ENCODE results near the gene MUTYH. TPM values are rescaled to one million over a fixed set of nuclear protein-coding genes. Genes with fewer than 3 reads are reported as not detected.

The MUTYH gene
- total RNA-seq, 1 experiment from 2014 or later: 124 TPM

DNA sequence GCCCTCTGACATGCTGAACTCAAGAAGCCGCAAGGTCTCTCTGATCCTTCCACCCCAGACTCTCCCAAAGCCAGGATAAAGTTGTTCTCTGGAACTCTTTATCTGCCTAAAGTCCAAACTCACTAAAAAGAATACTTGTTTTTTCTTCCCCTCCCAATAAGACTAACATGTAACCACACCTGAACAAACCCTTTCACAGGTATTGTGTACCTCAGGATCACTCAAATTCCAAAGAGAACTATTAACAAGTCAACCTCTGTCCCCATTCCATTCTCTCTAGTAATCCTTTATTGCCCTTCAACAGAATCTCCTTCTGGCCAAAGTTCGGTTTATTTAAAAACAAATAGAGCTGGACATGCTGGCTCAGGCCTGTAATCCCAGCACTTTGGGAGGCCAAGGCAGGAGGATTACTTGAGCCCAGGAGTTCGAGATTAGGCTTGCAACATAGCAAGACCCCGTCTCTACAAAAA lies 4.3 kb downstream of the MUTYH start:
- Histone ChIP-seq H3K4me3 (ENCODE audit: insufficient read depth, low read depth, low read length) (no peak overlapping the region), H3K36me3 (replicated peaks; ENCODE audit: control insufficient read depth, insufficient read depth, low read length) (peaks cover 14% of the 10 kb centered on the region), H3K27me3 (ENCODE audit: control insufficient read depth, insufficient read depth, low read length) (no peaks in the 10 kb centered on the region)
- peak; percentile 7 for DNase-seq

DNA sequence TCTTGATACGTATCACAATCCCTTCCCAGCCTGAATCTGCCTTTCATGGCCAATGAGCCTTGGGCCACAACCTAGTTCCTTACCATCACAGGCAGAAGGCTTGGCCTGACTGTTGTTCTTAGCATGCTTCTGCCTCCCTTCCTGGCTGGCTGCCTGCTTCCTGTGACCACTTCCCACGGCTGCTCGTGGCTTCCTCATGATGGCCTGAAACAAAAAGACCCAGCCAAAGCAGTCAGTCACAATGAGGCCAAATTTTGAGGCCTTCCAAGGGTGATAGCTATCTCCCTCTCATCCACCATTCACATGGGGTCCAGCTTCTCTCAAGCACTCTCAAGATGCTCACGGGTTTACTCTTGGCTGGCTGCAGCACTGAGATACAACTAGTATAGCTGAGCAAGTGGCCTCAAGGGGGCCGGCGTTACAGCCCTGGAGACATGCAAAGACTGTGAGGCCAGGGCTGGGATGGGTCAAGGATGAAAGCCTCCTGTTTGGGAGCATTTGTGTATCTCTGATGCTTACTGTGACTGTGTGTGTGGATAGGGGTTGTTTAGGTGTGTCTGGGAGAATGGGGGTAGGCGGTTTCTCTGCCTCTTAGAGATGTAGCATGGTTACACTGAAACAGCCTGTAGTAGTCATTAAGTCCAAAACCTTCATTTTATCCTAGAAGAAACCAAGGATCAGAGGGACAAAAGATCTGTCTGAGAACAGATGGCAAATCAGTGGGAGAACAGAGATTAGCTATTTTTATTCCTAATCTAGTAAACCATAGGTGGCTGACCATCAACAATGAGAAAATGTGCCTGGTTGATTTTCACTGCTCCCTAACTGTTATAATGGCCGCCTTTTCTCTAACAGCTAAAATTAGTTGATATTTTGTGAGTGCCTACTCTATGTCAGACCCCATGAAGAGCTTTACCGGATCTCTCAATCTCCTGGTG lies 5.7 kb downstream of the MUTYH start:
- Histone ChIP-seq H3K27me3 (ENCODE audit: control insufficient read depth, insufficient read depth, low read length) (no peaks in the 10 kb centered on the region), H3K4me3 (ENCODE audit: insufficient read depth, low read depth, low read length) (no peak overlapping the region), H3K36me3 (replicated peaks; ENCODE audit: control insufficient read depth, insufficient read depth, low read length) (peaks cover 14% of the 10 kb centered on the region)
- peak; percentile 59 for DNase-seq

DNA sequence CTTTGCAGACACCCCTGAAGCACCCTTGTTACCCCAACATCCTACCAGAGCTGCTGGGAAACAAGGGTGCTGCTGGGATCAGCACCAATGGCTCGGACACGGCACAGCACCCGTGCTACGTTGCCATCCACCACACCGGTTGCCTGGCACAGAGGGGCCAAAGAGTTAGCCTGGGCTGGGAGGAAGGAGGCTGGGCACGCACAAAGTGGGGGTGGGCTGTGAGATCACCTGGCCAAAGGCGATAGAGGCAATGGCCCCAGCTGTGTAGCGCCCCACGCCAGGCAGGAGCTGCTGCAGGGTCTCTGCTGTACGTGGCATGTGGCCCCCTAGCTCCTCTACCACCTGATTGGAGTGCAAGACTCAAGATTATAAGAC lies 7.9 kb downstream of the MUTYH start:
- Histone ChIP-seq H3K36me3 (replicated peaks; ENCODE audit: control insufficient read depth, insufficient read depth, low read length) (peaks cover 11% of the 10 kb centered on the region), H3K4me3 (ENCODE audit: insufficient read depth, low read depth, low read length) (no peak overlapping the region), H3K27me3 (ENCODE audit: control insufficient read depth, insufficient read depth, low read length) (no peaks in the 10 kb centered on the region)
- DNase-seq: peak; percentile 11

DNA sequence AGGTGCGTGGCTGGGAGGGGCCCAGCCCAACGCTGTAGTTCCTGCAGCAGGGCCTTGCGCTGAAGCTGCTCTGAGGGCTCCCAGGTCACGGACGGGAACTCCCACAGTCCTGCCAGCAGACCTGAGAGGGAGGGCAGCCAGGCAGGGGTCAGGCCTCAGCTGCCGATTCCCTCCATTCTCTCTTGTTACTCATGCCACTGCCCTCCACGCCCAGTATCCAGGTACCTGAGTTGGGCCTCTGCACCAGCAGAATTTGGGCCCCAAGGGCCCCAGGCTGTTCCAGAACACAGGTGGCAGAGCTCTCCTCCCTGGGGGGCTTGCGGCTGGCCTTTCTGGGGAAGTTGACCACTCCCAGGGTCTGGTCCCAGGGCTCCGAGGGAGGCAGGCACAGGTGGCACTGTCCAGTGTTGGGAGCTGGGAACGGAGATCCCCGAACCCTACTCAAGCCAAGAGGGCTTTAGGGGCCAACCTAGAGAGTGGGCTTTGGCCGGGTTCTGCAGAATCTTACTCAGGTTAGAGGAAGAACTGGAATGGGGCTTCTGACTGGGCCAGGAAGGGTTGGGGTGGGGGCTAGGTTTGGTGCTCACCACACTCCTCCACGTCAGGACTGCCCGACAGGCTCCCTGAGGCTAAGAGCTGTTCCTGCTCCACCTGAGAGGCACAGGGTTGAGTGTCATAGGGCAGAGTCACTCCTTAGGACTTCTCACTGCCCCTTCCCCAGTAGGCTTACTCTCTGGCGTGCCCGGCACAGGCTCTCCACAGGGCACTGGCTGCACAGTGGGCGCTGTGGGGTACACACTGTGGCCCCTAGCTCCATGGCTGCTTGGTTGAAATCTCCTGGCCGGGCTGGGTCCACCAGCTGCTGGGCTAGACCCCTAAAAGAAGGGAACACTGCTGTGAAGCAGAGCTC lies 8.5 kb downstream of the MUTYH start:
- DNase-seq: peak; percentile 32
- Histone ChIP-seq H3K4me3 (ENCODE audit: insufficient read depth, low read depth, low read length) (no peak overlapping the region), H3K27me3 (ENCODE audit: control insufficient read depth, insufficient read depth, low read length) (no peaks in the 10 kb centered on the region), H3K36me3 (replicated peaks; ENCODE audit: control insufficient read depth, insufficient read depth, low read length) (peaks cover 11% of the 10 kb centered on the region)

DNA sequence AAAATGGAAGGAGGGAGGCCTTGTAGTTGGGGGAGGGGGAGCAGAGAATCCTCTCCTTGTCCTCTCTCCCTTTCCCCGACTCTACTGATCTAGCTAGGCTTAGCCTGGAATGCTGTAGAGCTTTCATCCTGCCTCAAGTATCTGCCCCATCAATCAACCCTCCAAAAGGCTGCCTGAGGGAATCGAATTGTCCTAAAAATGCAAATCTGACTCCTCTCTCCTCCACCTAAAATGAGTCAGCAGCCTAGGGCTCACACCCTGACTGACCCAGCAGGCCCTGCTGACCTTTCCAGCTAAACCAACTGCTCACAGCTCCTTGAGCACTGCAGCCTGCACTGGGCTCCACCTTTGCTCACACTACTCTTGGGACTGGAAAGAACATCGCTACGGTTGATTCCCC lies 10.8 kb downstream of the MUTYH start:
- Histone ChIP-seq H3K27me3 (ENCODE audit: control insufficient read depth, insufficient read depth, low read length) (no peaks in the 10 kb centered on the region), H3K4me3 (ENCODE audit: insufficient read depth, low read depth, low read length) (no peak overlapping the region; the same call in 1 of the 2 replicates), H3K36me3 (replicated peaks; ENCODE audit: control insufficient read depth, insufficient read depth, low read length) (peaks cover 11% of the 10 kb centered on the region)
- peak; percentile 65 for DNase-seq

DNA sequence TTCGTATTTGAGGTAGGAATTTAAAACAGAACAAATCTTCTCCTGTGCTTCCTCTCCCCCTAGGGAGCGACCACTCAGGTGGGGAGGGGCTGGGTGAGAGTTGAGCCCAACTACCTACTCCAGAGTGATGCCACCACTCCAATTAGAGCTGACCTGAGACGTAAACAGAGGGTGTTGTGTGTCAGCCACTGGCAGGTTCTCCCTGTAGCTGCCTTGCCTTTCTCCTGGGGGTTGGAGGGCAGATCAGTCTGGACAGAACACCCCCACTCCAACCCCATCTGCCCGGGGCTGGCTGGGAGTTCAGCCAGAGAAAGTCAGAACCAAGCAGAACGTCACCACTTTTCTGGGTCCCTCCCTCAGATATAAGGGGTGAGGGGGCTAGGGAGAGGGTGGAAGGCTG lies 11.6 kb downstream of the MUTYH start:
- H3K4me3 ChIP-seq (ENCODE audit: insufficient read depth, low read depth, low read length): peak overlapping the region; percentile 92; the same call in 1 of the 2 replicates
- DNase-seq: peak; percentile 54
- no peaks in the 10 kb centered on the region for H3K27me3 ChIP-seq (ENCODE audit: control insufficient read depth, insufficient read depth, low read length)
- peaks cover 6% of the 10 kb centered on the region for H3K36me3 ChIP-seq (replicated peaks; ENCODE audit: control insufficient read depth, insufficient read depth, low read length)

DNA sequence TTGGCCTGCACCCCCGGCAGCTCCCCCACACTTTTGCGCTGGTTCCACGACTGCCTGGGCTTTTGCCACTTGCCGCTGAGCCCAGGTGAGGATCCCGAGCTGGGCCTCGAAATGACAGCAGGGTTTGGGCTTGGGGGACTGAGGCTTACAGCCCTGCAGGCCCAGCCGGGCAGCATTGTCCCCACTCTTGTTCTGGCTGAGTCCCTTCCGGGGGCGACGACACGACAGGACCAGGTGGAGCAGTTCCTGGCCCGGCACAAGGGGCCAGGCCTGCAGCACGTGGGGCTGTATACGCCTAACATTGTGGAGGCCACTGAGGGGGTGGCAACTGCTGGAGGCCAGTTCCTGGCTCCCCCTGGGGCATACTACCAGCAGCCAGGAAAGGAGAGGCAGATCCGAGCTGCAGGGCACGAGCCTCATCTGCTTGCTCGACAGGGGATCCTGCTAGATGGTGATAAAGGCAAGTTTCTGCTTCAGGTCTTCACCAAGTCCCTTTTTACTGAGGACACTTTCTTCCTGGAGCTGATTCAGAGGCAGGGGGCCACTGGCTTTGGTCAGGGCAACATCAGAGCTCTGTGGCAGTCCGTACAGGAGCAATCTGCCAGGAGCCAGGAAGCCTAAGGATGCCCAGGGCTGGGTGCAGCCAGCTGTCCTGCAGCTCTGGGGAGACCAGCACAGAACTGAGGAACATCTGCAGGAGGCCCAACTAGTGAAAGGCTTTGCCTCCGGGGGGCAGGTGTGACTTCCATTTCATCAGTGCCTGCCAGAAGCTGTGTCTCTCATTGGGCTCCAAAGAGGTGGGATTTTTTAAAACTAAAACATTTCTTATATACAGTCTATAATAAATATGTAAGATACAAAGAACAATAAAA lies 12.4 kb downstream of the MUTYH start:
- peak; percentile 65 for DNase-seq
- peak overlapping the region; percentile 92 for H3K4me3 ChIP-seq (ENCODE audit: insufficient read depth, low read depth, low read length)
- no peaks in the 10 kb centered on the region for H3K27me3 ChIP-seq (ENCODE audit: control insufficient read depth, insufficient read depth, low read length)
- H3K36me3 ChIP-seq (replicated peaks; ENCODE audit: control insufficient read depth, insufficient read depth, low read length): peaks cover 5% of the 10 kb centered on the region

DNA sequence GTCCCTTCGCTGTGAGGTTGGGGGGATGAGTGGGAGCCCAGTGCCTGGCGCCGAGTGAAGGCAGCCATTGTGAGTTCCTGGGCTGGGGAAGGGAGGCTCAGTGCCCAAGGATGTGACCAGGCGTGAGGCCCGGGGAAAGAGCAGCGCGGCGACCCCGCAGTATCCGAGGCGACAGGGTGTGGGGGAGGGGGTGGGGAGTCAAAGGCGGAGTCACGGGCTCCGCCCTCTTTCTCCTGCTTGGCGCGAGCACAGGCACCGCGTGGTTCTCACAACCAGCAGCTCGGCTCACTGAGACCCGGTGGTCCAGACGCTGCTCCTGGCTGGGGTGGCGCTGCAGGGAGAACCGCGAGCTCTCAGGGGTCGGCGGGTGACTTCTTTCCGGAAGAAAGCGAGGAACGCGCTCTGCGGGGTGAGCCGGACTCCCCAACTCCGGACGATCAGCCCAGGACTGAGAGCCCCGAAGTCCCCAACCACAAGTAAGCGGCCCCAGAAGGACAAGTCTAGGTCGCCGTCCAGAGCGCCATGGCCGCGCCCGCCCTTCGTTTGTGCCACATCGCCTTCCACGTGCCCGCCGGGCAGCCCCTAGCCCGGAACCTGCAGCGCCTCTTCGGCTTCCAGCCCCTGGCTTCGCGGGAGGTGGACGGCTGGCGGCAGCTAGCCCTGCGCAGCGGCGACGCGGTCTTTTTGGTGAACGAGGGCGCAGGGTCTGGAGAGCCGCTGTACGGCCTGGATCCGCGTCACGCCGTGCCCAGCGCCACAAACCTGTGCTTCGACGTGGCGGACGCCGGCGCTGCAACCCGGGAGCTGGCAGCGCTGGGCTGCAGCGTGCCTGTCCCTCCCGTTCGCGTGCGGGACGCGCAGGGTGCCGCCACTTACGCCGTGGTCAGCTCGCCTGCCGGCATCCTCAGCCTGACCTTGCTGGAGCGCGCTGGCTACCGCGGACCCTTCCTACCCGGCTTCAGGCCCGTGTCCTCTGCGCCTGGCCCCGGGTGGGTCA lies 13.3 kb downstream of the MUTYH start, which contains the start of gene HPDL:
Gene HPDL (plus strand): TSS at position 269 of the 997 bp plus-strand sequence. CDS start 254 bp downstream, at position 523.
- H3K27me3 ChIP-seq (ENCODE audit: control insufficient read depth, insufficient read depth, low read length): no peaks in the 10 kb centered on the region
- DNase-seq: peak; percentile 95
- peak within 1 kb of the TSS; percentile 92 for H3K4me3 ChIP-seq (ENCODE audit: insufficient read depth, low read depth, low read length)
- H3K36me3 ChIP-seq (replicated peaks; ENCODE audit: control insufficient read depth, insufficient read depth, low read length): peaks cover 4% of the 10 kb centered on the region

DNA sequence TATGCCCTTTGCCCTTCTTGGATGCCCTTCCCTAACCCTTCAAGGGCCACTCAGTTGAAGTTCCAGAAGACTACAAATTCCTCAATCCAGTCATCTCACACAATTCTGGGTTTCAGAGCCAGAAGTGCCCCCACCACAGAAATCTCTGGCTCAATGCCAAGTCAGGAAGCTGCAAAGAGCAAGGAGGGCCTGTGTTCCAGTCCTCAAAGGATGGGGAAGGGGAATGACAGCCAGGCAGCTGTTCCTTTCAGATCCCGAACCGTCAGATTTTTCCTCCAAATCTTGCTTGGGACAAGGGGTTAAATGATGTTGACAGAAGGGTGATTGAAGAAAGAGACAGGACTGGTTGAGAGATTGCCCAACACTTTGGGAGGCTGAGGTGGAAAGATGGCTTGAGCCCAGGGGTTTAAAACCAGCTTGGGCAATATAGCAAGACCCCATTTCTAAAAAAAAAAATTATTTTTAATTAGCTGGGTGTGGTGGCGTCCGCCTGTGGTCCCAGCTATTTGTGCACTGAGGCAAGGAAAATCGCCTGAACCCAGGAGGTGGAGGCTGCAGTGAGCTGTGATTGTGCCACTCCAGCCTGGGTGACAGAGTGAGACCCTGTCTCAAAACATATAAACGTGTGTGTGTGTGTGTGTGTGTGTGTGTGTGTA lies 14.3 kb downstream of the MUTYH start:
- DNase-seq: peak; percentile 37
- no peaks in the 10 kb centered on the region; the same call in 1 of the 2 replicates for H3K36me3 ChIP-seq (replicated peaks; ENCODE audit: control insufficient read depth, insufficient read depth, low read length)
- no peaks in the 10 kb centered on the region for H3K27me3 ChIP-seq (ENCODE audit: control insufficient read depth, insufficient read depth, low read length)
- peak overlapping the region; percentile 92 for H3K4me3 ChIP-seq (ENCODE audit: insufficient read depth, low read depth, low read length)

DNA sequence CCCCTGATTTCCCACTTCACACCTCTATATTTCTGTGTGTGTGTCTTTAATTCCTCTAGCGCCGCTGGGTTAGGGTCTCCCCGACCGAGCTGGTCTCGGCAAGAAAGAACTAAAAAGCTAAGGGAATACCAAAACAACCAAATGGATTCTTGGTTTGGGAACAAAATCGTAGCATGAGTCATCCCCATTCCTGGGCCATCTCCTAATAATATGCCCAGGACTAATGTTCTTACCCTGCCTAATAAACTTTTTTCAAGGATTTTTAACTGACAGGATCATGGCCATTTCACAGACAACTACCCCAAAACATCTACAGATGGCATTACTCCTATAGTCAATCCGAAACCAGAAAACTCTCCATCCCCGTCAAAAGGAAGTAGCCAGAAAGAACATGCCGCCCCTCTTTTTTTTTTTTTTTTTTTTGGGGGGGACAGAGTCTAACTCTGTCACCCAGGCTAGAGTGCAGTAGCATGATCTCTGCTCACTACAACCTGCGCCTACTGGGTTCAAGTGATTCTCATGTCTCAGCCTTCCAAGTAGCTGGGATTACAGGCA lies 17.7 kb downstream of the MUTYH start:
- DNase-seq: no peak

DNA sequence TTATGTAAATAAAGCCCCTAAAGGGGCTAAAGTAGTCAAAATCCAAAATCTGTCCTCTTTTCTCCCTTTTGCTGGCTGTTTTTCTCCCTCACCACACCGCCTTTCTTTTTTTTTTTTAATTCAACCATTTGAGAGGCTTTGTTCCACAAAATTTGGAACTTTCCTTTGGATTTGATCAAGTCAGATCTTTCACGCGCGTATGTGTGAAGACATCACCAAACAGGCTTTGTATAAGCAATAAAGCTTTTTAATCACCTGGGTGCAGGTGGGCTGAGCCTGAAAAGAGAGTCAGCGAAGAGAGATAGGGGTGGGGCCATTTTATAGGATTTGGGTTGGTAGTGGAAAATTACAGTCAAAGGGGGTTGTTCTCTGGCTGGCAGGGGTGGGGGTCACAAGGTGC lies 18.8 kb downstream of the MUTYH start:
- no peaks in the 10 kb centered on the region for H3K36me3 ChIP-seq (replicated peaks; ENCODE audit: control insufficient read depth, insufficient read depth, low read length)
- no peak for DNase-seq
- no peaks in the 10 kb centered on the region for H3K27me3 ChIP-seq (ENCODE audit: control insufficient read depth, insufficient read depth, low read length)
- no peak overlapping the region; the same call in 1 of the 2 replicates for H3K4me3 ChIP-seq (ENCODE audit: insufficient read depth, low read depth, low read length)

More for the DNA sequence above, 17.7 kb downstream of the MUTYH start:
- no peak overlapping the region for H3K4me3 ChIP-seq (ENCODE audit: insufficient read depth, low read depth, low read length)
- H3K36me3 ChIP-seq (replicated peaks; ENCODE audit: control insufficient read depth, insufficient read depth, low read length): no peaks in the 10 kb centered on the region
- H3K27me3 ChIP-seq (ENCODE audit: control insufficient read depth, insufficient read depth, low read length): no peaks in the 10 kb centered on the region

DNA sequence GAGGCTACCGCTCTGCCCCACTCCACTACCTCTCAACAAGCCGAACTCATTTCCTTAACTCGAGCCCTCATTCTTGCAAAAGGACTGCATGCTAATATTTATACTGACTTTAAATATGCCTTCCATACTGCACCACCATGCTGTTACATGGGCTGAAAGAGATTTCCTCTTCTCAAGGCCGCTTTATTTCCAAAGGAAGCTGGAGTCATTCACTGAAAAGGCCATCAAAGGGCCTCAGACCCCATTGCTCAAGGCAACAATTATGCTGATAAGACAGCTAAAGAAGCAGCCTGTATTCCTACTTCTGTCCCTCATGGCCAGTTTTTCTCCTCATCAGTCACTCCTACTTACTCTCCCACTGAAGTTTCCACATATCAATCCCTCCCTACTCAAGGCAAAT lies 20.5 kb downstream of the MUTYH start:
- Histone ChIP-seq H3K4me3 (ENCODE audit: insufficient read depth, low read depth, low read length) (peak overlapping the region; percentile 17; the same call in 1 of the 2 replicates), H3K36me3 (replicated peaks; ENCODE audit: control insufficient read depth, insufficient read depth, low read length) (no peaks in the 10 kb centered on the region), H3K27me3 (ENCODE audit: control insufficient read depth, insufficient read depth, low read length) (no peaks in the 10 kb centered on the region)
- no peak for DNase-seq

Data from H7 (cell line).